Stimulated activated effector memory CD8-positive, alpha-beta T cell treated with anti-CD3 and anti-CD28 coated beads, Interleukin-12 subunit alpha, Interleukin-12 subunit beta, amount 100 ng/mL, for 72 hours (primary cell): ENCODE results near the gene UBE3C.
"Not testable (repeated sequence)": the region's sequence is repeated elsewhere in the genome, so short reads cannot be mapped to it uniquely, and the experiment has no call there.

Experiments
- ATAC-seq: fragments of 150-1000 bp; cut with Tn5 transposase; 2 replicates; pipeline ENCODE4 v1.10.0; 2021
- DNase-seq, 2 donors: peaks; one replicate each; pipeline ENCODE4 v3.0.0; 2021 to 2022; ENCODE audit warnings: low spot score in 2 of 2
- H3K27ac Mint-ChIP-seq: one replicate; pipeline ENCODE4 v1.8.0; 2022; ENCODE audit warnings: mild to moderate bottlenecking, mixed read lengths
- H3K36me3 Mint-ChIP-seq: one replicate; pipeline ENCODE4 v1.8.0; 2022; ENCODE audit warnings: mild to moderate bottlenecking, mixed read lengths
- H3K4me1 Mint-ChIP-seq: one replicate; pipeline ENCODE4 v1.8.0; 2022; ENCODE audit warnings: mixed read lengths
- H3K4me3 Mint-ChIP-seq: one replicate; pipeline ENCODE4 v1.8.0; 2022; ENCODE audit warnings: mild to moderate bottlenecking, mixed read lengths
- H3K9me3 Mint-ChIP-seq: one replicate; pipeline ENCODE4 v1.8.0; 2022; ENCODE audit warnings: mixed read lengths

UBE3C gene

GRCh38 chr7:157141525-157142060, 2.9 kb downstream of the UBE3C start:
- Mint-ChIP-seq H3K27ac (no peak overlapping the region), H3K4me1 (peaks cover 54% of the 10 kb centered on the region), H3K4me3 (no peak overlapping the region), H3K36me3 (peaks cover 66% of the 10 kb centered on the region), H3K9me3 (no peaks in the 10 kb centered on the region)
- no peak for ATAC-seq
- no peak for DNase-seq

- no peak for ATAC-seq
- DNase-seq, result no peak
- Mint-ChIP-seq H3K9me3 (no peaks in the 10 kb centered on the region), H3K36me3 (peaks cover 88% of the 10 kb centered on the region), H3K27ac (peak overlapping the region; percentile 66), H3K4me3 (no peak overlapping the region), H3K4me1 (peaks cover 66% of the 10 kb centered on the region)
Observed at GRCh38 chr7:157143788-157144187, 5.1 kb downstream of the UBE3C start.

GRCh38 chr7:157149317-157149716, 10.6 kb downstream of the UBE3C start:
- Mint-ChIP-seq H3K27ac (no peak overlapping the region), H3K4me3 (no peak overlapping the region), H3K36me3 (peaks cover 69% of the 10 kb centered on the region), H3K9me3 (no peaks in the 10 kb centered on the region), H3K4me1 (peaks cover 63% of the 10 kb centered on the region)
- DNase-seq (no peak), ATAC-seq (no peak)

- no peak for DNase-seq
- H3K27ac Mint-ChIP-seq, result no peak overlapping the region
Observed at GRCh38 chr7:157150882-157151281, 12.2 kb downstream of the UBE3C start.

GRCh38 chr7:157151626-157152339, 13.1 kb downstream of the UBE3C start:
- H3K9me3 Mint-ChIP-seq, result no peaks in the 10 kb centered on the region
- H3K4me1 Mint-ChIP-seq, result peaks cover 57% of the 10 kb centered on the region
- H3K36me3 Mint-ChIP-seq, result peaks cover 48% of the 10 kb centered on the region
- ATAC-seq (peak; percentile 52), DNase-seq (no peak)
- no peak overlapping the region for H3K4me3 Mint-ChIP-seq
- peak overlapping the region; percentile 57 for H3K27ac Mint-ChIP-seq

More at GRCh38 chr7:157150882-157151281, 12.2 kb downstream of the UBE3C start:
- H3K4me1 Mint-ChIP-seq, result peaks cover 58% of the 10 kb centered on the region
- no peak for ATAC-seq
- no peak overlapping the region for H3K4me3 Mint-ChIP-seq
- H3K36me3 Mint-ChIP-seq, result peaks cover 57% of the 10 kb centered on the region
- no peaks in the 10 kb centered on the region for H3K9me3 Mint-ChIP-seq

- H3K27ac Mint-ChIP-seq, result peak overlapping the region; percentile 57
- no peak for ATAC-seq
- H3K9me3 Mint-ChIP-seq, result no peaks in the 10 kb centered on the region
- H3K4me1 Mint-ChIP-seq, result peaks cover 50% of the 10 kb centered on the region
- peaks cover 42% of the 10 kb centered on the region for H3K36me3 Mint-ChIP-seq
- DNase-seq, result no peak
- H3K4me3 Mint-ChIP-seq, result no peak overlapping the region
Observed at GRCh38 chr7:157152391-157152937, 13.7 kb downstream of the UBE3C start.

- no peak overlapping the region for H3K4me3 Mint-ChIP-seq
- no peak for ATAC-seq
- no peak for DNase-seq
- H3K36me3 Mint-ChIP-seq, result peaks cover 34% of the 10 kb centered on the region
- peak overlapping the region; percentile 45 for H3K27ac Mint-ChIP-seq
- no peaks in the 10 kb centered on the region for H3K9me3 Mint-ChIP-seq
- H3K4me1 Mint-ChIP-seq, result peaks cover 44% of the 10 kb centered on the region
Observed at GRCh38 chr7:157153260-157153659, 14.5 kb downstream of the UBE3C start.

- H3K9me3 Mint-ChIP-seq, result no peaks in the 10 kb centered on the region
- peak overlapping the region; percentile 29 for H3K27ac Mint-ChIP-seq
- peaks cover 24% of the 10 kb centered on the region for H3K36me3 Mint-ChIP-seq
- H3K4me3 Mint-ChIP-seq, result no peak overlapping the region
- ATAC-seq (no peak), DNase-seq (no peak)
- H3K4me1 Mint-ChIP-seq, result peaks cover 52% of the 10 kb centered on the region
Observed at GRCh38 chr7:157155959-157156358, 17.2 kb downstream of the UBE3C start.

- Mint-ChIP-seq H3K36me3 (peaks cover 22% of the 10 kb centered on the region), H3K27ac (peak overlapping the region; percentile 20), H3K4me3 (no peak overlapping the region), H3K9me3 (no peaks in the 10 kb centered on the region), H3K4me1 (peaks cover 29% of the 10 kb centered on the region)
- no peak for ATAC-seq
- no peak for DNase-seq
Observed at GRCh38 chr7:157158400-157158799, 19.7 kb downstream of the UBE3C start.

GRCh38 chr7:157159537-157159936, 20.8 kb downstream of the UBE3C start:
- peaks cover 24% of the 10 kb centered on the region for H3K36me3 Mint-ChIP-seq

GRCh38 chr7:157160433-157160832, 21.7 kb downstream of the UBE3C start:
- DNase-seq, result no peak
- H3K9me3 Mint-ChIP-seq, result peaks cover 2% of the 10 kb centered on the region
- peak overlapping the region; percentile 2 for H3K27ac Mint-ChIP-seq
- peaks cover 18% of the 10 kb centered on the region for H3K4me1 Mint-ChIP-seq
- ATAC-seq, result no peak
- no peak overlapping the region for H3K4me3 Mint-ChIP-seq
- peaks cover 33% of the 10 kb centered on the region for H3K36me3 Mint-ChIP-seq

More at GRCh38 chr7:157159537-157159936, 20.8 kb downstream of the UBE3C start:
- DNase-seq, H3K9me3 Mint-ChIP-seq, H3K4me3 Mint-ChIP-seq, H3K27ac Mint-ChIP-seq, ATAC-seq: not testable (repeated sequence)
- peaks cover 20% of the 10 kb centered on the region for H3K4me1 Mint-ChIP-seq

GRCh38 chr7:157165987-157166386, 27.3 kb downstream of the UBE3C start:
- H3K4me3 Mint-ChIP-seq, result no peak overlapping the region
- DNase-seq (no peak), ATAC-seq (no peak)
- no peak overlapping the region for H3K27ac Mint-ChIP-seq
- peaks cover 89% of the 10 kb centered on the region for H3K36me3 Mint-ChIP-seq
- peaks cover 6% of the 10 kb centered on the region for H3K4me1 Mint-ChIP-seq
- peaks cover 2% of the 10 kb centered on the region for H3K9me3 Mint-ChIP-seq

GRCh38 chr7:157168571-157168970, 29.8 kb downstream of the UBE3C start:
- H3K9me3 Mint-ChIP-seq, result peaks cover 2% of the 10 kb centered on the region

GRCh38 chr7:157176771-157177170, 38.0 kb downstream of the UBE3C start:
- no peaks in the 10 kb centered on the region for H3K9me3 Mint-ChIP-seq
- no peak for ATAC-seq
- H3K4me3 Mint-ChIP-seq, result no peak overlapping the region
- no peak overlapping the region for H3K27ac Mint-ChIP-seq
- H3K36me3 Mint-ChIP-seq, result peaks cover 100% of the 10 kb centered on the region
- no peak for DNase-seq
- H3K4me1 Mint-ChIP-seq, result no peaks in the 10 kb centered on the region

More at GRCh38 chr7:157168571-157168970, 29.8 kb downstream of the UBE3C start:
- H3K27ac Mint-ChIP-seq, result no peak overlapping the region
- peaks cover 6% of the 10 kb centered on the region for H3K4me1 Mint-ChIP-seq
- ATAC-seq (no peak), DNase-seq (no peak)
- H3K36me3 Mint-ChIP-seq, result peaks cover 100% of the 10 kb centered on the region
- H3K4me3 Mint-ChIP-seq, result no peak overlapping the region

- Mint-ChIP-seq H3K4me3 (no peak overlapping the region), H3K9me3 (no peaks in the 10 kb centered on the region), H3K27ac (peak overlapping the region; percentile 20), H3K36me3 (peaks cover 100% of the 10 kb centered on the region), H3K4me1 (no peaks in the 10 kb centered on the region)
- ATAC-seq (no peak), DNase-seq (no peak)
Observed at GRCh38 chr7:157177333-157177982, 38.7 kb downstream of the UBE3C start.
